Measurements from ENCODE around the gene EVI5L.

DNA sequence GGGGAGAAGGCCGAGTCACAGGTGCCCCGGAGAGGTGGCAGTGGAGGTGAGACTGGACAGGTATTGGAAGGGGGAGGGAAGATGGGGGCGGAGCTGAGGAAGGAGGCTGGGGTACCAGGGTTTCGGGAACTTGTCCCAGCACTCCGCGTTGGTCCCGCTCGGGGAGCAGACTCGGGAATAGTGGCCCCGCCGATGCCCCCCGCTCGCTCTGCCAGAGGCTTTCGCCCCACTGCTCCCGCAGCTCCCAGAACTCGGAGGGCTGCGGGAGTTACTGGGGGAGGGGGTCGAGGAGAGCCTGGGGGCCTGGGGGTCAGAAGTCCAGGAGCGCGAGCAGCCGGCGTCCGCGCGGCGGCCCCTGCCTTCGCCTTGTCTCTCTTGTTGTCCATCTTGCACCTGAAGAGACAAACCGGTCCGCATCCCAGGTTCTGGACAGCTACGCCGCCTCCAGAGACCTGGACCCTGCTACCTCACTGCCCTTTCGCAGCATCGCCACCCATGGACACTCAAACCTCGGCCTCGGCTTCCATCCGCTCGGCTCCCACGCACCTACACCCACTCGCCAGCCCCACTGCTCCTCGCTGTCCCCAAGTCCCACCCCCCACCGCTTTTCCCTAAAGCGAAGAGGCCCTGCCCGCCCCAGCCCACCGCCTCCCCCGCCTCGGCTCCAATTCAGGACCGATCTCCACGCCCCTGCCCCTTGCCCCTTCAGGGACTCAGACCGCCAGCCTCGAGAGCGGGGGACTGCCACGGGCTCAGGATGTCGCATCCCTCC lies 43.5 kb downstream of the EVI5L start:
- TF ChIP-seq, protein P1, sequence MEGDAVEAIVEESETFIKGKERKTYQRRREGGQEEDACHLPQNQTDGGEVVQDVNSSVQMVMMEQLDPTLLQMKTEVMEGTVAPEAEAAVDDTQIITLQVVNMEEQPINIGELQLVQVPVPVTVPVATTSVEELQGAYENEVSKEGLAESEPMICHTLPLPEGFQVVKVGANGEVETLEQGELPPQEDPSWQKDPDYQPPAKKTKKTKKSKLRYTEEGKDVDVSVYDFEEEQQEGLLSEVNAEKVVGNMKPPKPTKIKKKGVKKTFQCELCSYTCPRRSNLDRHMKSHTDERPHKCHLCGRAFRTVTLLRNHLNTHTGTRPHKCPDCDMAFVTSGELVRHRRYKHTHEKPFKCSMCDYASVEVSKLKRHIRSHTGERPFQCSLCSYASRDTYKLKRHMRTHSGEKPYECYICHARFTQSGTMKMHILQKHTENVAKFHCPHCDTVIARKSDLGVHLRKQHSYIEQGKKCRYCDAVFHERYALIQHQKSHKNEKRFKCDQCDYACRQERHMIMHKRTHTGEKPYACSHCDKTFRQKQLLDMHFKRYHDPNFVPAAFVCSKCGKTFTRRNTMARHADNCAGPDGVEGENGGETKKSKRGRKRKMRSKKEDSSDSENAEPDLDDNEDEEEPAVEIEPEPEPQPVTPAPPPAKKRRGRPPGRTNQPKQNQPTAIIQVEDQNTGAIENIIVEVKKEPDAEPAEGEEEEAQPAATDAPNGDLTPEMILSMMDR (IDR thresholded peaks at IDR 0.05), result no peak
- no peak for TF ChIP-seq POLR2A (IDR thresholded peaks at IDR 0.05)
- no peak for TF ChIP-seq POLR2AphosphoS5 (IDR thresholded peaks at IDR 0.05; ENCODE audit: insufficient read depth in 1 of 2, low read depth in 1 of 2)
